Measurements from ENCODE around the gene RTF1. TPM values are rescaled to one million over a fixed set of nuclear protein-coding genes. Genes with fewer than 3 reads are reported as not detected.
"Not testable (repeated sequence)": the region's sequence is repeated elsewhere in the genome, so short reads cannot be mapped to it uniquely, and the experiment has no call there.

Gene RTF1
- total and polyA plus RNA-seq, 2 donors (not counting 3 experiments of a cell fraction or from before 2014, with no cell fraction given): 19.2 to 40.6 TPM

DNA sequence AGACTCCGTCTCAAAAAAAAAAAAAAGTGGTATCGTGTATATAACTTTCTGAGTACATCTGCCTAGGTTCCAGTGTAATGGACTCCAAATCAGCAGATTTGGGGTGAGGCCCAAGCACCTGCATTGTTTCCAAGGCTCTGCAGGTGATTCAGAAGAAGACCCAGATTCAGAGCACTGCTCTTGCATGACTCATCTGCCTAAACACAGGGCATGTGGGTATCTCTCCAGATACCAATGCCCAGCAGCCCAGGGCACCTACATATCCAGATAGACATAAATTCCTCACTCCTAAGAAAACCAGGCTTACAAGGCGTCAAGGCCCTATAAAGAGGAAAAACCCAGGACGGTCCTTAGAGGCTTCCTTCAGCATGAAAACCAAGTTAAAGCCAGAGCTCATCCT lies 38.9 kb upstream of the RTF1 start:
- no peak for DNase-seq (ENCODE audit: low read depth, low spot score)
- Histone ChIP-seq H3K4me1 (ENCODE audit: control insufficient read depth, extremely low read depth, insufficient read depth, low read length) (no peaks in the 10 kb centered on the region), H3K36me3 (ENCODE audit: control insufficient read depth in 2 of 2, extremely low read depth in 1 of 2, insufficient read depth in 2 of 2, low read length in 2 of 2) (peaks cover 5 to 16% of the 10 kb centered on the region in 2 experiments), H3K79me2 (ENCODE audit: control insufficient read depth, insufficient read depth, low read length) (no peaks in the 10 kb centered on the region), H3K4me3 (replicated peaks in 1 of 3; ENCODE audit: insufficient read depth in 1 of 3, low read depth in 1 of 3, low read length in 3 of 3) (no peak overlapping the region), H3K9me3 (replicated peaks; ENCODE audit: control insufficient read depth, insufficient read depth, low read length) (no peaks in the 10 kb centered on the region), H3K27me3 (ENCODE audit: control insufficient read depth in 2 of 2, insufficient read depth in 2 of 2, low read length in 2 of 2) (no peaks in the 10 kb centered on the region), H3K27ac (ENCODE audit: insufficient read depth, low read depth, low read length) (no peak overlapping the region), H3K9ac (replicated peaks; ENCODE audit: extremely low read depth, insufficient read depth, low read length) (no peak overlapping the region), H3K4me2 (ENCODE audit: insufficient read depth, low read length) (no peak overlapping the region), H2AFZ (ENCODE audit: low read depth, low read length) (no peak overlapping the region), H3K9me1 (replicated peaks; ENCODE audit: control insufficient read depth, extremely low read depth, insufficient read depth, low read length) (no peaks in the 10 kb centered on the region), H4K20me1 (replicated peaks; ENCODE audit: control insufficient read depth, extremely low read depth, insufficient read depth, low read length) (no peaks in the 10 kb centered on the region)
- intact Hi-C loops (cut with micrococcal nuclease): no loop called here
- ChIA-PET POLR2A (no interaction called here), CTCF (no interaction called here)
- TF ChIP-seq, protein P1, sequence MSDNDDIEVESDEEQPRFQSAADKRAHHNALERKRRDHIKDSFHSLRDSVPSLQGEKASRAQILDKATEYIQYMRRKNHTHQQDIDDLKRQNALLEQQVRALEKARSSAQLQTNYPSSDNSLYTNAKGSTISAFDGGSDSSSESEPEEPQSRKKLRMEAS (IDR thresholded peaks at IDR 0.05; ENCODE audit: insufficient read depth, insufficient read length): no peak
- TF ChIP-seq POLR2AphosphoS5 (IDR thresholded peaks at IDR 0.05; ENCODE audit: insufficient read depth, low read depth, low read length) (no peak), POLR2A (IDR thresholded peaks at IDR 0.05; ENCODE audit: low read depth, low read length) (no peak), GATA2 (IDR thresholded peaks at IDR 0.05; ENCODE audit: insufficient read depth, insufficient read length, low read depth, low read length) (no peak)
- no TSS peak for BruUV-seq (replicated peaks)
- no peak for FAIRE-seq
- dilution Hi-C loops (cut with MboI; ENCODE audit: extremely low pct_ligation_motif_present, low sequenced_read_pairs): no loop called here

DNA sequence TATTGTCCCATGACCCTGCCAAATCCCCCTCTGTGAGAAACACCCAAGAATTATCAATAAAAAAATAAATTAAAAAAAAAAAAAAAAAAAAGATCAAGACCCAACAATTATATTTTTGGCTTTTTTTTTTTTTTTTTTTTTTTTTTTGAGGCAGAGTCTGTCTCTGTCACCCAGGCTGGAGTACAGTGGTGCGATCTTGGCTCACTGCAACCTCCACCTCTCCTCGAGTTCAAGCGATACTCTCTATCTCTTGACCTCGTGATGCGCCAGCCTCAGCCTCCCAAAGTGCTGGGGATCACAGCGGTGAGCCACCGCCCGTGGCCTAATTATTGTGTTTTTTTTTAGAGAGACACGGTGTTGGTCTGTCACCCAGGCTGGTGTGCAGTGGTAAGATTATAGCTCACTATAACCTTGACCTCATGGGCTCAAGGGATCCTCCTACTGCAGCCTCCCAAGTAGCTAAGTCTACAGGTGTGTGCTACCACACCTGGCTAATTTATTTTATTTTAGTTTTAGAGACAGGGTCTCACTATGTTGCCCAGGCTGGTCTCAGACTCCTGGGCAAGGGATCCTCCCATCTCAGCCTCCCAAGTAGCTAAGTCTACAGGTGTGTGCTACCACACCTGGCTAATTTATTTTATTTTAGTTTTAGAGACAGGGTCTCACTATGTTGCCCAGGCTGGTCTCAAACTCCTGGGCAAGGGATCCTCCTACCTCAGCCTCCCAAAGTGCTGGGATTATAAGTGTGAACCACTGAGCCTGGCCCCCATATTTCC lies 32.7 kb upstream of the RTF1 start:
- H3K4me1 ChIP-seq (ENCODE audit: control insufficient read depth, extremely low read depth, insufficient read depth, low read length); dilution Hi-C loops (cut with MboI; ENCODE audit: extremely low pct_ligation_motif_present, low sequenced_read_pairs); H3K27ac ChIP-seq (ENCODE audit: insufficient read depth, low read depth, low read length); H2AFZ ChIP-seq (ENCODE audit: low read depth, low read length); H4K20me1 ChIP-seq (replicated peaks; ENCODE audit: control insufficient read depth, extremely low read depth, insufficient read depth, low read length); BruUV-seq (replicated peaks); H3K9ac ChIP-seq (replicated peaks; ENCODE audit: extremely low read depth, insufficient read depth, low read length); H3K4me2 ChIP-seq (ENCODE audit: insufficient read depth, low read length); H3K9me3 ChIP-seq (replicated peaks; ENCODE audit: control insufficient read depth, insufficient read depth, low read length); H3K4me3 ChIP-seq (replicated peaks in 1 of 3; ENCODE audit: insufficient read depth in 1 of 3, low read depth in 1 of 3, low read length in 3 of 3); H3K9me1 ChIP-seq (replicated peaks; ENCODE audit: control insufficient read depth, extremely low read depth, insufficient read depth, low read length); H3K36me3 ChIP-seq (ENCODE audit: control insufficient read depth in 2 of 2, extremely low read depth in 1 of 2, insufficient read depth in 2 of 2, low read length in 2 of 2); intact Hi-C loops (cut with micrococcal nuclease); DNase-seq (ENCODE audit: low read depth, low spot score); POLR2A ChIA-PET; CTCF ChIA-PET; FAIRE-seq; H3K27me3 ChIP-seq (ENCODE audit: control insufficient read depth in 2 of 2, insufficient read depth in 2 of 2, low read length in 2 of 2); H3K79me2 ChIP-seq (ENCODE audit: control insufficient read depth, insufficient read depth, low read length): not testable (repeated sequence)

All from endothelial cell of umbilical vein (primary cell).